AG04449 (cell line): ENCODE data around the gene ANKS4B.
"Not testable (repeated sequence)": the region's sequence is repeated elsewhere in the genome, so short reads cannot be mapped to it uniquely, and the experiment has no call there.

Experiments used
- CTCF ChIA-PET: fragments of 350-600 bp; formaldehyde crosslinking; extraction: SDS; loops from one replicate; lab custom pipeline; 2021; ENCODE audit warnings: antibody characterized with exemption; lab: Yijun Ruan, JAX
- POLR2A ChIA-PET: fragments of 400-600, 350-600 bp; formaldehyde crosslinking; extraction: SDS; loops from one replicate; lab custom pipeline; 2020; ENCODE audit warnings: antibody characterized with exemption, inconsistent platforms; lab: Yijun Ruan, JAX
- DNase-seq: peaks from one replicate; pipeline ENCODE4 v3.0.0-alpha.2; 2010; ENCODE audit warnings: low read depth, low spot score
- H3K4me3 ChIP-seq: 2 replicates; pipeline ENCODE4 v1.5.1; 2011; ENCODE audit warnings: low read depth, mild to moderate bottlenecking, control low read depth, low read length
- CTCF ChIP-seq: IDR thresholded peaks from one replicate; pipeline ENCODE4 v1.5.1; 2011; ENCODE audit warnings: mild to moderate bottlenecking, moderate library complexity, low read length, control low read depth, inconsistent platforms; ENCODE audit not compliant: insufficient read depth; ENCODE audit errors: missing control alignments

The ANKS4B gene

GRCh38 chr16:21268236-21268635, 34.7 kb downstream of the ANKS4B start:
- no peak overlapping the region for H3K4me3 ChIP-seq
- DNase-seq: no peak
- POLR2A ChIA-PET: interaction anchor here (0.7 kb wide), 1 partner anchor 104 kb away, joined by 4 read pairs; no protein-coding TSS in a partner anchor
- CTCF ChIA-PET: interaction anchor here (6.4 kb wide), 1 partner anchor 9 kb away, joined by 37 read pairs; the partner anchor contains the start of gene CRYM
- TF ChIP-seq CTCF: no peak

GRCh38 chr16:21272253-21272652, 38.8 kb downstream of the ANKS4B start:
- POLR2A ChIA-PET: no interaction called here
- no peak for TF ChIP-seq CTCF
- no peak overlapping the region for H3K4me3 ChIP-seq
- no peak for DNase-seq
- CTCF ChIA-PET: no interaction called here

- POLR2A ChIA-PET, DNase-seq, H3K4me3 ChIP-seq: not testable (repeated sequence)
- CTCF ChIA-PET: interaction anchor here (1.0 to 1.3 kb wide), 2 partner anchors 10 to 11 kb away, joined by 3 to 5 read pairs; no protein-coding TSS in a partner anchor
Measured at GRCh38 chr16:21272763-21273162, 39.3 kb downstream of the ANKS4B start.

- ChIA-PET POLR2A (no interaction called here), CTCF (interaction anchor here (1.1 to 6.6 kb wide), 3 partner anchors 12 to 117 kb away, joined by 3 to 39 read pairs (median 6); partner anchors contain the start of gene LDAF1)
- no peak overlapping the region for H3K4me3 ChIP-seq
- no peak for TF ChIP-seq CTCF
- no peak for DNase-seq
Measured at GRCh38 chr16:21274172-21274726, 40.8 kb downstream of the ANKS4B start.

- TF ChIP-seq CTCF: no peak
- CTCF ChIA-PET: interaction anchor here (1.3 to 6.6 kb wide), 5 partner anchors 9 to 118 kb away, joined by 5 to 44 read pairs (median 37); partner anchors contain the start of gene LDAF1
- POLR2A ChIA-PET: no interaction called here
- no peak overlapping the region for H3K4me3 ChIP-seq
- no peak for DNase-seq
Measured at GRCh38 chr16:21275529-21275928, 42.0 kb downstream of the ANKS4B start.

GRCh38 chr16:21276090-21276489, 42.6 kb downstream of the ANKS4B start:
- DNase-seq: no peak
- no peak overlapping the region for H3K4me3 ChIP-seq
- TF ChIP-seq CTCF: no peak
- ChIA-PET POLR2A (interaction anchor here (0.6 kb wide), 1 partner anchor 10 kb away, joined by 3 read pairs; no protein-coding TSS in a partner anchor), CTCF (interaction anchor here (1.2 to 6.6 kb wide), 5 partner anchors 9 to 119 kb away, joined by 3 to 44 read pairs (median 37); partner anchors contain the start of gene LDAF1)
